Activated naive CD4-positive, alpha-beta T cell (primary cell): ENCODE measurements around the gene OSBPL2.

ENCODE experiments used
- DNase-seq, 4 experiments: peaks; one replicate each; lab custom pipeline; 2025; lab: John Stamatoyannopoulos, UW

OSBPL2 gene

DNA sequence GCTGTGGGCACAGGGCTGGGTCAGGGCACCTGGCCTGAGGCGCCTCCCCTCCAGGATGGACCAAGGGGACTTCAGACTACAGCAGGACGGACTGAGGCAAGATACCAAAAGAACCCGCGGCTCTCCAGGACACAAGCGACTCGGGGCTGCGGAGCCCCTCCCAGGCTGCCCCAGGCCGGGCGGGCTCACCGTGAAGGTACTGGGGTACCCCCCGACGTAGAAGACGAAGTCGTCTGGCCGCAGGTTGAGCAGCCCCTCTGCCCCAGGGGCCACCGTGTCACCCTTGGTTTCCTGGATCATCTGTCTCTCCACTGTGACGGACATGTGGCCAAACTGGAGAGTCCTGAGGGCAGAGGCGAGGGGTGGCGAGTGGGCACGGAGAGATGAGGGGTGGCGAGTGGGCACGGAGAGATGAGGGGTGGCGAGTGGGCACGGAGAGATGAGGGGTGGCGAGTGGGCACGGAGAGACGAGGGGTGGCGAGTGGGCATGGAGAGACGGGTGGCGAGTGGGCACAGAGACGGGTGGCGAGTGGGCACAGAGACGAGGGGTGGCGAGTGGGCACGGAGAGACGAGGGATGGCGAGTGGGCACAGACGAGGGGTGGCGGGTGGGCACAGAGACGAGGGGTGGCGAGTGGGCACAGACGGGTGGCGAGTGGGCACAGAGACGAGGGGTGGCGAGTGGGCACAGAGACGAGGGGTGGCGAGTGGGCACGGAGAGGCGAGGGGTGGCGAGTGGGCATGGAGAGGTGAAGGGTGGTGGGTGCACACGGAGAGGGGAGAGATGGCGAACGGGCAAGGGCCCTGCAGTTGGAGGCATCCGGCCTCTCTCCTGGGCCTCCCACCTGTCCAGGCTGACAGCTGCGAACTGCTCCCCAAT is 75.4 kb downstream of the OSBPL2 start:
- no peak for DNase-seq

DNA sequence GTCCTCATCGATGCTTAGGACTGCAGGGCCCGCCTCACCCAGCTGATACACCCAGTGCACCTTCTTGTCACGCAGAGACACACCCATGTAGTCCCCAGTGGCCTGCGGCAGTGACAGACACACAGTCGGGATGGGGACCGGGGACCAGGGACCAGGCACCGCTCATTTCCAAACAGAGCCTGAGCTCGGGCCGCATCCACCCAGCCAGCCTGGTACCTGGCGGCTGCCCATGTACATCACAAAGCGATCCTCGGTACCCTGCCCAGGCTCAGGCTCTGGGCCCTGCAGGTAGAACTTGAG is 76.0 kb downstream of the OSBPL2 start:
- no peak for DNase-seq

DNA sequence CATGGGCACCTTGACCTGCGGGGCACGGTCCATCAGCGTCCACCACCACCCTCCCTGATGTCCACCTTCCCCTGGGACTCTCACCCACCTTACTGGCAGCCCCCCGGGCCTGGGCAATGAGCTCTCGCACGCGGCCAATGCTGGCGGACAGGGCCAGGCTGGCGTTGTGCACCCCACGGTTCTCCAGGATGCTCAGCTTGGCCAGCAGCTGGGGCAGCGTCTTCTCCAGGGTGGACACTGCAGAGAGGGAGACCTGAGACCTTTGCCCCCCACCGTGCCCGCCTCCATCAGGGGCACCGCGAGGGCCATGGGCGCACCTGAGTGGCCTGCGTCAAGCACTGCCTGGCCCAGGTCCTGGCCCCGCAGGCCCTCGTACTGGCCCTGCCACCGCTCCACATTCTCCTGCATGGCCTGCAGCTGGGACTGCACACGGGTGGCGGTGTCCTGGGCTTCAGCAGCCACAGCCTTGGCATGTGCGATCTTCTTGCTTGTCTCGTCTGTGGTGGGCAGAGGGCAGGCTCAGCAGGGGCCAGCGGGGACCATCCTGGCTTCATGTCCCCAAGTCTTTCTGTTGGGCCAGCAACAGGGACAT is 76.5 kb downstream of the OSBPL2 start:
- no peak for DNase-seq

DNA sequence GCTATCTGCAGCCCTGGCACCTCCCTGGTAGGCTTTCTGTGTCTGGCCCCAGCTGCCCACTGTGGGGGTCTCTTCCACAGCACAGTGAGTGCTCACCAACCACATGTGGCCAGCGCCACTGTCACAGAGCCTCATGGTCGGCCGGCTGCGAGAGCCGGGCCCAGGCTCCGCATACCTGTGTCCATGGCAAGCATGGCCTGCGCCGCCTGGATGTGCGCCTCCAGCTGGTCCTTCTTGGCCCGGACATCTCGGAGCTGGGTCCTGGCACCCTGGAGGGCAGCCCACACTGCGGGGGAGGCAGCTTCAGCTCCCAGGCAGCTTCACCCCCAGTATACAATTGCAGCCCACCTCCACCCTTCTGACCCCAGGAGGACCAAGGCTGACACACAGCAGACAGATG is 77.5 kb downstream of the OSBPL2 start:
- no peak for DNase-seq

DNA sequence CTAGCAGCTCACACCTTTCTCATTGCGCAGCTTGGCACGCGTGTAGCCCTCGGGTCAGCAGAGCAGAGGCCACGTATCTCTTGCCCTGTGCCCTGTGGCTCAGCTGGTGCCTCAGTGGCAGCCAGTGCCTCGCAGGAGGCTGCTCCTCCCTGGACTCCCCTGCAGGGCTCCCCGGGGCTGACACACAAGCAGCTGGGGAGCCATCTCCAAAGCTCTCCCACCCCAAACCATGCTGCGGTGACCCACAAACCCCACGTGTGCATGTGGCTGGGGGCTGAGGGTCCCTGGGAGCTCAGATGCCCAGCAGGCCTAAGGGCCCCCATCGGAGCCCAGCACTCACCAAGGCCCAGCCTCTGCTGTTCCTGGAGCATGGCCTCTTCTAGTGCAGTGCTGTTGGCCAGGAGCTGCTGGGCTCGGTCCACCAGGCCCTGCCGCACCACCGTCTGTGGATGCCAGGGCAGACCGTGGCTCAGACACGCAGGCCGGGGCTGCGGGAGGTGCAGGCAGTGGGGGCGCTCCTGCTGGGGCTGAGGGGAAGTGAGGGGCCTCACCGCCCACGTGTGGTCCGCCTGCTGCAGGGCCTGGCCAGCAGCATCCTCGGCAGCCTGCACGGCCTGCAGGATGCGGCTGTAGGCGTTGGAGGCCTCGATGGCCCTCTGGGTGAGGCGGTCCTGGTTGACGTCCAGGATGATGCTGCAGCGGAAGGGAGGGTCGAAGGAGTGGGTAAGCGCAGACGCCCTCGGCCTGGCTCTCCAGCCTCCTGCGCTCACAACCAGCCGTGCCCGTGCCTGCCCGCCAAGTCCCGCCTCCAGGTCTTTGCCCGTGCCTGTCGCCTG is 78.2 kb downstream of the OSBPL2 start:
- DNase-seq: no peak

DNA sequence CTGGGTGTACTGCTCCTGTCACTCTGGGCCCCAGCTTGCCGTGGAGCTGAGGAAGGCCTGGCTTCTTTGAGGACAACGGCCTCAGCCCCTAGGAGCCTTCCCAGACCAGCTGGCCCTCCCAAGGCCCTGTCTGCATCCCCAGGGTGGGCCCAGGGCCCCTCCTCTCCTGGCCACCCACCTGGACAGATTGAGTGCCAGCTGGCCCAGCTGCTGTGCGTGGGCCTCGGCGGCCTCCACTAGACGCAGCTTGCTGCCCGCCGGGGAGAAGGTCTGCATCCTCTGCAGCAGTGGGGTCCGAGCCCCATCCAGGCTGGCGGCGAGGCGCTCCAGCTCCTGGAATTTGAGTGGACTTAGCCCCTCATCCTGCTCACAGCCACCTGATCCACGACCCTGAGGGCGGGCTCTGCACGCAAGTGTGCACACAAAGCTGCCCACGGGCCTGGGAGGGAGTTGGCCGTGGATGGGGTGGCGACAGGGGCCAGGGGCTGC is 78.9 kb downstream of the OSBPL2 start:
- no peak for DNase-seq

DNA sequence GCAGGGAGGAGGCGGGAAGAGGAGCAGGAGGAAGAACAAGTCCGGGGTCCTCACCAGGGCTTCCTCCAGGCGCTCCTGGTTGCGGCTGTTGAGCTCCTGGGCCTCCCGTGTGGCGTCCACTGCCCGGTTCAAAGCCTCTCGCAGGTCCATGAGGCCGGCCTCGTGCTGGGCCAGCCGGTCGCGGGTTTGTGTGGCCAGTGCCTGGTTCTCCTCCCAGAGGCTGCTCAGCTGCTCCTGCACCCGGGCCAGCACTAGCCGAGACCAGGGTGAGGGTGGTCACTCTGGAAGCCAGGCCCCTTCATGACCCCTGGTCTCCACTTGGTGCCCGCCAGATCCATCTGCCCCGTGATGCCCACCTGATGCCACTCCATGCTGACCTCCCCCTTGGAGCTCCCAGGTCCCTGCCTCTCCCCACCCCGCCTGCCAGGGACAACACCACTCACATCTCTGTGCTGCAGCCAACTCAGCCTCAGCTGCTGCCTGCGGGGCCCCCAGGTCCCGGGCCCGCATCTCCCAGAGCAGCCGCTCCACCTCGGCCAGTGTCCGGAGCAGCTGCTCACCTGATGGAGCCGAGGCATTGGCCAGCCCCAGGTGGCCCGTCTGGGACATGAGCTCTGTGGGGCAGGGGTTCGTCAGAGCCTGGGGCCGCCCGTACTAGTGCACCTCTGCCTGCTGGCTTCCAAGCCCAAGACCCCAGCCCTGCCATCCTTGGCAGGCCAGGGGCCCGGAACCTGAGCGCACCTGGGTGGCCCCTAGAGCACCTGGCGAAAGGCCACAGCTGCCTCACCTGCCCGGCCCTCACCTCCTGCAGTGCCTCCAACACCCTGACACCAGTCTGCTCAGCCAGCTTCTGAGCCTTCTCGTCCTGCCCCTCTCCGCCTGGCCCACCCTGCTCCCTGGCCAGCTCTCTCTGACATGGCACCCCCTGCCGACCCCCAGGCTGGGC is 80.4 kb downstream of the OSBPL2 start:
- DNase-seq: no peak

DNA sequence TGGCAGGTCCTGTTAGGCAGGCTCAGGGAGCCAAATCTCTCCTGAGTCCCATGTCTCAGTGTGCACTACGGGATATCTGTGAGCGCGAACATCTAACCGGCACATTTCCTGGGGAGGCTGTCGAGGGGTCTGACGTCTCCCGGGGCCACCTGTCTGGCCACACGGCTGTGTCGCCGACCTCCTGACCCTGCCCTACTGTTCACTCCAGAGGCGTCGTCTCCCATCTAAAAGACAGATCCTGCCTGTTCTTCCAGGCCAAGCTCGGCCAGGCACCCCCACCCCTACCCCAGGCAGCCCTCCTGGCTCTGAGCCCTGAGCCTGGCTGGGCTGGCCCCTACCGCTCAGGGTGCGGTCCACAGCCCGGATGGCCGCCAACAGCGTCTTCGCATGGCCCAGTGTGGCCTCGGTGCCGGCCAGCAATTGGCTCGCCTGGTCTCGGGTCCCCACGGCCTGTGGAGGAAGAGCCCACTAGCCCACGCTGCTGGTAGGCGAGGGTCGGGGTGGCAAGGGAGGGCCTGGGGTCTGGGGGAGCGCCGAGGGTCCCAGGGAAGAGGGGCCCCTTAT is 81.1 kb downstream of the OSBPL2 start:
- no peak for DNase-seq

DNA sequence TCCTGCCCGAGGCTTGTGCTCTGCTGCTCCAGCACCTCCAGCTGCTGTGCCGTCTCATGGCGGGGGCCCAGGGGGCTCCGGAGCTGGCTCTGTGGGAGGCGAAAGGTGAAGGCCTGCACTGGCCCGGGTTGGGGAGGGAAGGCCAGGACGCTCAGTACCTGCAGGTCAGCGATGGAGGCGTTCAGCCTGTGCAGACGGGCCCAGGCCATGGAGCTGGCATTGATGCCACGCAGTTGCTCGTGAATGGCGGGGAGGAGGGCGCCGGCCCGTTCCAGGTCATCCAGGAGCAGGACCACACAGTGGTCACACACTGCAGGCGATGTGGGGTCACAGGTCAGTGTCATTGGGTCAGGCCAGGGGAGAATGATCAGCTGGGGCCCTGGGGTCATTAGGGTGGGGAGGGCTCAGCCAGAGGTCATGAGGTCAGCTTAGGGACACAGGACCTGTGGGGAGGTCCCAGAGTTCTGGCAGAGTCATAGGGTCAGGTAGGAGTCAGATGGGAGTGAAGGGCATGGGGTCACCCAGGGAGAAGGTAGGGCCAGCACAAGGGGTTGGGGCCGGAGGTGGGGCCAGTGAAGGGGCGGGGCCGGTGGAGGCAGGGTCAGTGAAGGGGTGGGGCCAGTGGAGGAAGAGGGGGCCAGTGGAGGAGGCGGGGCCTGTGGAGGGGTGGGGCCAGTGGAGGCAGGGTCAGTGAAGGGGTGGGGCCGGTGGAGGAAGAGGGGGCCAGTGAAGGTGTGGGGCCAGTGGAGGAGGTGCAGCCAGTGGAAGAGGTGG is 82.4 kb downstream of the OSBPL2 start:
- no peak for DNase-seq

DNA sequence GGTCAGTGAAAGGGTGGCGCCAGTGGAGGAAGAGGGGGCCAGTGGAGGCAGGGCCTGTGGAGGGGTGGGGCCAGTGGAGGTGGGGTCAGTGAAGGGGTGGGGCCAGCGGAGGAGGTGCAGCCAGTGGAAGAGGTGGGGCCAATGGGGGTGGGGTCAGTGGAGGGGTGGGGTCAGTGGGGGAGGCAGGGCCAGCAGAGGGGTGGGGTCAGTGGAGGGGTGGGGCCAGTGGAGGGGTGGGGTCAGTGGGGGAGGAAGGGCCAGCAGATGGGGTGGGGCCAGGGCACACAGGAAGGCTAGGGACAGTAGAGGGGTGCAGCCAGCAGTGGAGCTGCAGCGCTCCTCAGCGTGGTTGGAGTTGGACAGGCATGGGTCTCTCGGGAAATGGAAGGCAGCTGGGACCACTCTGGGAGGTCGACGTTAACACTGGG is 83.2 kb downstream of the OSBPL2 start:
- no peak for DNase-seq

DNA sequence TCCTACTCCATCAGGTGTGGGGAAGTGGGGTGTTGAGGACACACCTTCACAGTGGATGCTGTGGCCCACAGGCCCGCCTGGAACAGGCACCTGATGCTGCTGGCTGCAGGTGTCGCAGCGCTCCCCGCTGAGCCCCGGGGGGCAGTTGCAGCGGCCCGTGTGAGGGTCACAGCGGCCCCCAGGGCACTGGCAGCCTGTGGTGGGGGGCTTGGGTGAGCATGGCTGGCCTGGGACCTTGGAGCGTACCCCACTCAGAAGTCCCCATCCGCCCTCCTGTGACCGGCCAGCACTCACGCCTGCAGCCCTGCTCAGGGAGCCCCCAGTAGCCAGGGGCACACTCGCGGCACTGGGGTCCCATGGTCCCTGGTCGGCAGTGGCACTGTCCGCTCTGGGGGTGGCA is 83.7 kb downstream of the OSBPL2 start:
- DNase-seq: no peak

DNA sequence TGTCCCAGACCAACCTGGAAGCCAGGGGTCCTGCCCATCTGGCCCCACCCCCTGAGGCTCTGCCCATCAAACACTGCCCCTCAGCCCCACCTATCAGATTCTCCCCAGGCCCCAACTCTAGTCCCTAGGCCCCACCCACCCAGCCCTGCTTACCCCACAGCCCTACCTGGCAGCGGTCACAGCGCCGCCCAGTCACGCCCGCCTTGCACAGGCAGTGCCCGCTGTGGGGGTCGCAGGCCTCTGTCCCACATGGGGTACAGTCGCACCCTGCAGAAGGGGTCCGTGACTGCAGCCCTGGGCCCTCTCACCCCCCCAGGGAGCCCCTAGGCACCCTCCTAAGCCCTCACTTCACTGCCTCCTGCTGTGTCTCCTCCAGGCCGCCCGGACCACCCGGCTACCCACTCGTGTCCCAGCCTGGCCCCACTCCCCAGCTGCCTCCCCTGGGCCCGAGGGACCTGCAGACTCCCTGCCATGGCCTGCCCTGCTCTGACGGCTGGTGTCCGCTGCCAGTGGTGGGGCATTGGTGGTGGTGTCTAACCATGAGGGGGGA is 84.2 kb downstream of the OSBPL2 start:
- DNase-seq: no peak

DNA sequence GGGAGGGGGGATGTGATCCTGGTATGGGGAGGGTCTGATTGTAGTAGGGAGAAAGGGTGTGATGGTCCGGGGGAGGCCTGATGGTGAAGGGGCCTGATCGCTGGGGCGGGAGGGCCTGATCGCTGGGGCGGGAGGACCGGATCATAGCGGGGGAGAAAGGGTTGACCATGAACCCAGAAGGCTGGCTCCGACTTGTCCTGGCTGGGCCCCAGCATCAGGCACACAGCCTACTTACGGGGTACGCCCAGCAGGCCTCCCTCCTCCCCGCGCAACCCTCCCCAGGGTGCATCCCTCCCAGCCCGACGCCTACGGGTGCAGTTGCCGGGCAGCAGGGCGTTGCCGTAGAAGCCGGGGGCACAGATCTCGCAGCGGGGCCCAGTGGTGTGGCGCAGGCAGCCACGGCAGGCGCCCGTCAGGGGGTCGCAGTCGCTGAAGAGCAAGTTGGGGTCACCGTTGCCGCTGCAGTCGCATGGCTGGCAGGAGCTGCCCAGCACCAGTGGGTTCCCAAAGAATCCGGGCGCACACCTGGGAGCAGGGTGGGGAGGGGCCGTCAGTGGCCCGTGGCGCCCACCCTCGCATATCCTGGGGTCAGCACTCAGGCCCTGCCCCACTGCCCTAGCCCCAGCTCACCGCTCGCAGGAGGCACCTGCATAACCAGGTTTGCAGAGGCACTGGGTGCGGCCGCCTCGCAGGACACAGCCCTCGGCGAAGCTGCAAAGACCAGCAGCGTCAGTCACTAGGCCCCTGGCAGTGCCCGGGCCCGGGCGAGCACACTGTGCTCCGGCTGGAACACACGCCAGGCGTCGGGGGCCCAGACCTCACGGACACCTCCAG is 85.0 kb downstream of the OSBPL2 start:
- no peak for DNase-seq

DNA sequence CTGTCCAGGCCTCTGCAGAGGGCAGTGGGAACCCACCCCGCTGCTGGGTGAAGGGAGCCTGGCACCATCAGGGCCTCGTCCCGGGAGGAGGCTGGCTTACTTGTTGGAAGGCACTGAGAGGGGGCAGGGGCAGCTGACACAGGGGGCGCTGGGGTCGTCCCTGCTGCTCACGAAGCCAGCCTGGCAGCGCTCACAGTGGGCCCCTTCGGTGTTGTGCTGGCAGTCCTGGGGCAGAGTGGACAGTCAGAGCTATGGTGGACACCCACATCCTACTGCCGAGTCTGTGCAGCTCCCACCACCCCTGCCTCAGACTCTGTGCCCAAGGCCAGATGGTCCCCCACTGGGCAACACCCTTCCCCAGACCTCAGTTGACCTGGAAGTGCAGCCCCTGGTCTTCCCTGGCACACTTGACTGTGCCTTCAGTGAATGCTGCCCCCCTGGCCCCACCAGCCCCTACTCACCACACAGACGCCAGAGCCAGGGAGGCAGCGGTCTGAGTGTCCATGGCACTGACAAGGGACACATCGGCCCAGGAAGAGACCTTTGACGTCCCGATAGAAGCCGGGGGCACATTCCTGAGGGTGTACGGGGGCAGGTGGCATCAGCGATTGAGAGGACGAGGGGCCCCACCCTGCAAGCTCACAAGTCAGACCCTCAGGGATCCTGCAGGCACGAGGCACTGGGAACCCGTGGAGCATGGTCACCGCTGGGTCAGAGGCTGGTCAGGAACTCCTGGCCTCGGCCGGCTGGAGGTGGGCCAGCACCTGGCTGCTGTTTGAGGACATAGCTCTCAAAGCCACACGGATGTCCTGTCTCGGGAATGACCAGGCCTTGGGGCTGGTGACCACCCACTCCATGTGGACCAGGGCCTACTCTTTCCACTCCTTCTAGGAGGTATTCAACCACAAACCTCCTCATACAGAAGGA is 85.9 kb downstream of the OSBPL2 start:
- DNase-seq: no peak

DNA sequence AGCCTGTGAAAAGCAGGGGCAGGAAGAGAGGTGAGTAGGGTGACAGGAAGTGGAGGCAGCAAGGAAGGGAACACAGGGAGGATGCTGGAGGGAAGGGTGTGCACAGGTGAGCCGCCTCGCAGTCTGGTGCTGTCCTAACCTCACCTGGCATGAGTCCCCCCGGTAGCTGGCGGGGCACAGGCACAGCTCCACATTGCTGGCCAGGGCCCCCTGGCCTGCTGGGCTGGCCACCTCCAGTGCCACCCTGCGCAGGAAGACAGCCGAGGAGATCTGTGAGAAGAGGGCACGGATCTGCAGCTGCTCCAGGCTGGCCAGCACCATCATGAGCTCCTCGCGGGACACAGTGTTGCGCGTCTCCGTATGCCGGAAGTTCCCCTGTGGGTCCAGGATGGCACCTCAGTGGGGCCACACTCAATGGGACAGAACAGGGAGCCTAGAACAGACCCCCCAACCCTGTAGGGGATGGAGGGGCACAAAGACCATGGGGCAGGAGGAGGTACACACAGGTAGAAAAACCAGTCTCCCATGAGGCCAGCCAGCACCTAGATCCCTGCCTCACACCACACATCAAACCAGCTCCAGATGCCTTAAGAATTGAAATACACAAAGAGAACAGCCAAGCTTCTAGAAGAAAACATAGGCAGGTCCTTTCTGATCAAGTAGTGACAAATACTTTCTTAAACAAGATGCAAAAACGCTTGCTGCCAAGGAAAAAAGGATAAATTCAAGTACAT is 87.0 kb downstream of the OSBPL2 start:
- no peak for DNase-seq

DNA sequence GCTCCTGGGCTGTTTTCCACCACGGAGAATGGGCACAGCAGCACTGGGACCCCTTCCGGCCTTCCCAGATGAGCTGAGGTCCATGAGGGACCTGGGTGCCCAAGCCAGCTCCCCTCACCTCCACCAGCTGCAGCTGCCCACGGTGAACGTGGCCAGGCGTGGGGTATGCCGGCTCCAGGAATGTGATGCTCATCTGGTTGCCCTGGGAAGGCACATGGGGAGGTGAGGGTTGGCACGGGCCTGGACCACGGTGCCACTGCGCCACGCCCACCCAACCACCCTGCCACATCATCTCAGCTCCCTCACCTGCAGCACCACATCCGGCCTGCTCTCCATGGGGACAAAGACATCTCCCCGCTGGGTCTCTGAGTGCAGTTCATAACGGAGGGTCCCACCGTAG is 88.2 kb downstream of the OSBPL2 start:
- no peak for DNase-seq

DNA sequence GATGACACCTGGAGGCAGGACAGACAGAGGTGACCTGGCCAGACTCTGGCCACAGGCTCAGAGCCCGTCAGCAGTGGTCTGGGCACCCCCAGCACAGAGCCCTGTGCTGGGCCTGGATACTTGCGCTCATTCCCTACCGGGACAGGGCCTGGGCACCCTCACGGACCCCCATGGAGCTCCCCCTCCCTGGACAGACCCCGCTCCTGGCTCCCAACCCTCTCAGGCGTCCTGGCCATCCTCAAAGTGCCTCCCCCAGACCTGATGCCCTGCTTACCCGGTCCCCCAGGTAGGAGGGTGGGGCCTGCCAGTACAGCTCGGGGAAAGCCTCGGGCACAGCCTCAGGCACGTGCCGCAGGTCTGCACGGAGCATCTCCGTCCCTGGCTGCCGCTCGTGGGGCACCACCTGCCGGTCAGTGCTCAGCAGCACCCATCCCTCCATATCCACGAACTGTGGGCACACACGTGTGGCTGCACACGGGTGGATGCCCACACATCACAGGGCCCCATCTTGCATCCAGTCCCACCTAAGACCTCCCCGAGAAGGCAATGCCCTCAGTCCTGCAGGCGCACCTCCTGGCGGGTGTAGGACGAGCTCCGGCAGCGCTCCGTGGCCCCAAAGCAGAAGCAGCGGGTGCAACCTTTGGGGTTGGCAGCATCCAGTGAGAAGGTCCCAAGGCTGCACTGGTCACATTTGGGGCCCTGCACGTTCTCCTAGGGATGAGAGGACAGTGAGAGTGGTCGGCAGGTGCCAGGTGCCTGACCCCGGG is 88.8 kb downstream of the OSBPL2 start:
- DNase-seq: no peak
